Measurements from ENCODE around the gene NOXA1. TPM values are rescaled to one million over a fixed set of nuclear protein-coding genes. Genes with fewer than 3 reads are reported as not detected.

Gene NOXA1
- total and polyA plus RNA-seq, 3 donors from 2014 or later: 2.5 to 8.0 (median 4.6) TPM

GRCh38 chr9:137427454-137428310 lies 4.5 kb downstream of the NOXA1 start:
- H3K27me3 ChIP-seq: no peaks in the 10 kb centered on the region
- no peak for DNase-seq
- no peaks in the 10 kb centered on the region for H3K9me3 ChIP-seq
- no peaks in the 10 kb centered on the region for H3K4me1 ChIP-seq
- H3K36me3 ChIP-seq (ENCODE audit: low read depth, missing control alignments): no peaks in the 10 kb centered on the region
- TF ChIP-seq POLR2A (IDR thresholded peaks at IDR 0.05) (no peak), CTCF (IDR thresholded peaks at IDR 0.05) (no peak)
- H3K4me3 ChIP-seq: no peak overlapping the region
- 85% methylated on average over 9 to 27 of the region's 27 CpGs for WGBS, 2 donors
- H3K27ac ChIP-seq: no peak overlapping the region
- intact Hi-C loops (cut with DNase I; ENCODE audit: low total_unique reads): no loop called here

- Histone ChIP-seq H3K4me3 (no peak overlapping the region), H3K4me1 (no peaks in the 10 kb centered on the region), H3K27ac (no peak overlapping the region), H3K36me3 (ENCODE audit: low read depth, missing control alignments) (no peaks in the 10 kb centered on the region), H3K27me3 (no peaks in the 10 kb centered on the region), H3K9me3 (no peaks in the 10 kb centered on the region)
- TF ChIP-seq CTCF (IDR thresholded peaks at IDR 0.05) (no peak), POLR2A (IDR thresholded peaks at IDR 0.05) (no peak)
- intact Hi-C loops (cut with DNase I; ENCODE audit: low total_unique reads): no loop called here
- no peak for DNase-seq
- WGBS, 2 donors: 96% methylated on average over 6 of the region's 6 CpGs; no CpG with 5 or more reads in 1 of the 2 donors
Measured at GRCh38 chr9:137428311-137428630, 5.1 kb downstream of the NOXA1 start.

GRCh38 chr9:137428841-137429545 lies 5.8 kb downstream of the NOXA1 start:
- no peaks in the 10 kb centered on the region for H3K36me3 ChIP-seq (ENCODE audit: low read depth, missing control alignments)
- 90 to 92% methylated on average over 4 to 27 of the region's 27 CpGs for WGBS, 2 donors
- no peaks in the 10 kb centered on the region for H3K4me1 ChIP-seq
- TF ChIP-seq CTCF (IDR thresholded peaks at IDR 0.05) (no peak), POLR2A (IDR thresholded peaks at IDR 0.05) (no peak)
- DNase-seq: no peak
- no peaks in the 10 kb centered on the region for H3K9me3 ChIP-seq
- intact Hi-C loops (cut with DNase I; ENCODE audit: low total_unique reads): no loop called here
- no peaks in the 10 kb centered on the region for H3K27me3 ChIP-seq
- H3K27ac ChIP-seq: no peak overlapping the region
- H3K4me3 ChIP-seq: no peak overlapping the region

- Histone ChIP-seq H3K27ac (no peak overlapping the region), H3K4me1 (no peaks in the 10 kb centered on the region), H3K4me3 (no peak overlapping the region), H3K27me3 (no peaks in the 10 kb centered on the region), H3K36me3 (ENCODE audit: low read depth, missing control alignments) (no peaks in the 10 kb centered on the region), H3K9me3 (no peaks in the 10 kb centered on the region)
- intact Hi-C loops (cut with DNase I; ENCODE audit: low total_unique reads): no loop called here
- 79 to 90% methylated on average over 2 to 13 of the region's 14 CpGs for WGBS, 2 donors
- TF ChIP-seq POLR2A (IDR thresholded peaks at IDR 0.05) (no peak), CTCF (IDR thresholded peaks at IDR 0.05) (no peak)
- DNase-seq: no peak
Measured at GRCh38 chr9:137429546-137429890, 6.3 kb downstream of the NOXA1 start.

Measured in testis (tissue), 3 donors.